Lung (tissue), 12 donors: ENCODE data around the gene GNA15. TPM values are rescaled to one million over a fixed set of nuclear protein-coding genes. Genes with fewer than 3 reads are reported as not detected.

Experiments used
- ATAC-seq: fragments of 200-7000 bp; cut with Tn5 transposase; one replicate; pipeline ENCODE4 v1.9.1; 2020; ENCODE audit warnings: moderate number of reproducible peaks; ENCODE audit not compliant: insufficient read depth, low FRiP score
- DNase-seq, 3 donors: peaks; one replicate each; pipeline ENCODE4 v3.0.0-alpha.2; 2013 to 2017
- H3K27ac ChIP-seq, 2 donors: one replicate each; pipeline ENCODE4 v1.5.1; 2013; ENCODE audit warnings: mild to moderate bottlenecking in 2 of 2, moderate library complexity in 2 of 2, control low read depth in 1 of 2, inconsistent platforms in 1 of 2, low read depth in 1 of 2, low read length in 1 of 2
- H3K27me3 ChIP-seq, 3 donors: one replicate each; pipeline ENCODE4 v1.5.1; 2013; ENCODE audit warnings: low read length in 2 of 3; ENCODE audit not compliant: control insufficient read depth in 3 of 3, insufficient read depth in 3 of 3
- H3K36me3 ChIP-seq, 4 donors: one replicate each; pipeline ENCODE4 v1.5.1; 2013; ENCODE audit warnings: low read length in 4 of 4, mild to moderate bottlenecking in 1 of 4, moderate library complexity in 1 of 4; ENCODE audit not compliant: control insufficient read depth in 4 of 4, insufficient read depth in 4 of 4
- H3K4me1 ChIP-seq, 5 donors: one replicate each; pipeline ENCODE4 v1.5.1; 2013; ENCODE audit warnings: low read length in 5 of 5, mild to moderate bottlenecking in 2 of 5, moderate library complexity in 1 of 5; ENCODE audit not compliant: control insufficient read depth in 5 of 5, insufficient read depth in 5 of 5
- H3K4me3 ChIP-seq: one replicate; pipeline ENCODE4 v1.5.1; 2013; ENCODE audit warnings: mild to moderate bottlenecking, control low read depth, moderate library complexity
- H3K9ac ChIP-seq, 2 donors: one replicate each; pipeline ENCODE4 v1.5.1; 2013; ENCODE audit warnings: low read length in 2 of 2, control low read depth in 1 of 2; ENCODE audit not compliant: insufficient read depth in 1 of 2
- H3K9me3 ChIP-seq, 4 donors: one replicate each; pipeline ENCODE4 v1.5.1; 2013; ENCODE audit warnings: low read length in 3 of 4, mild to moderate bottlenecking in 1 of 4, moderate library complexity in 1 of 4; ENCODE audit not compliant: control insufficient read depth in 4 of 4, insufficient read depth in 3 of 4
- WGBS, 2 donors: extraction: QIAGEN DNeasy Blood & Tissue Kit; methylation state at CpG; one replicate each; pipeline ENCODE4 v1.1.7; 2013; 5-methylcytosine and 5-hydroxymethylcytosine counted together
- polyA plus RNA-seq, 2 donors: library from polyadenylated mRNA; stranded (reverse); fragments of 200-250 nt; gene quantifications; one replicate each; pipeline ENCODE4 v1.2.1, GENCODE V29; 2013
- total RNA-seq, 2 donors: library from RNA; depleted of rRNA in 1 of 2; stranded (reverse); fragments of >200 nt in 1 of 2; gene quantifications; one replicate each; pipeline ENCODE4 v1.2.1, GENCODE V29; 2014 to 2021
- TF ChIP-seq, protein P1 (sequence below): IDR thresholded peaks from 2 replicates; pipeline ENCODE4 v1.5.1; 2012; ENCODE audit warnings: mild to moderate bottlenecking; ENCODE audit errors: control extremely low read depth, extremely low read depth
- donor health status: control.
- donor health status: control.
- donor health status: Bipolar disorder and iron deficiency.
- donor health status: healthy.
- donor health status: DM: yes; HTN: yes; CAD: no.

GNA15 gene
- total and polyA plus RNA-seq, 4 donors = 18.6 to 65.4 (median 28.7) TPM

DNA sequence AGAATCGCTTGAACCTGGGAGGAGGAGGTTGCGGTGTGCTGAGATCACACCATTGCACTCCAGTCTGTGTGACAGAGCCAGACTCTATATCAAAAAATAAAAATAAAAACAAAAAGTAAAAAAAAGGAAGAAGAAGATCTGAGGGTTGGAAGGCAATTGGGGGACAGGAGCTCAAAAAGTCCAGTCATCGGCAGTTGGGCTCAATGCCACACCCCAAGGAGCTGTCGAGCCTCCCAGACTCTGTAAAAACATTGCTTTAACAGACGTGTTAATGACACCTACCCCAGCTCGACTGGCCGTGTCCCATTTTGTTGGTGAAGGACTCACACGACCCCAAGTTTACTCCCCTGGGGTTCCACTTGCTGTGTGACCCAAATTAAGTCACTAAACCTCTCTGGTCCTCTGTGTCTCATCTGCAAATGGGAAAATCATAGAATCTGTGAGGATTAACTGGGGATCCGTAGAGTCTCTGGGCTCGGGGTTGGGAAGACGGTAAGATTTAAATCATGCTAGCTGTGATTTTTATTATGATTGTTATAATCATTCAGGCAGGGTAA lies 7.0 kb downstream of the GNA15 start:
- TF ChIP-seq, protein P1, sequence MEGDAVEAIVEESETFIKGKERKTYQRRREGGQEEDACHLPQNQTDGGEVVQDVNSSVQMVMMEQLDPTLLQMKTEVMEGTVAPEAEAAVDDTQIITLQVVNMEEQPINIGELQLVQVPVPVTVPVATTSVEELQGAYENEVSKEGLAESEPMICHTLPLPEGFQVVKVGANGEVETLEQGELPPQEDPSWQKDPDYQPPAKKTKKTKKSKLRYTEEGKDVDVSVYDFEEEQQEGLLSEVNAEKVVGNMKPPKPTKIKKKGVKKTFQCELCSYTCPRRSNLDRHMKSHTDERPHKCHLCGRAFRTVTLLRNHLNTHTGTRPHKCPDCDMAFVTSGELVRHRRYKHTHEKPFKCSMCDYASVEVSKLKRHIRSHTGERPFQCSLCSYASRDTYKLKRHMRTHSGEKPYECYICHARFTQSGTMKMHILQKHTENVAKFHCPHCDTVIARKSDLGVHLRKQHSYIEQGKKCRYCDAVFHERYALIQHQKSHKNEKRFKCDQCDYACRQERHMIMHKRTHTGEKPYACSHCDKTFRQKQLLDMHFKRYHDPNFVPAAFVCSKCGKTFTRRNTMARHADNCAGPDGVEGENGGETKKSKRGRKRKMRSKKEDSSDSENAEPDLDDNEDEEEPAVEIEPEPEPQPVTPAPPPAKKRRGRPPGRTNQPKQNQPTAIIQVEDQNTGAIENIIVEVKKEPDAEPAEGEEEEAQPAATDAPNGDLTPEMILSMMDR = no peak
- ATAC-seq (no peak), DNase-seq (no peak)
- Histone ChIP-seq H3K27ac (peak overlapping the region in 1 of 2 donors; percentile 97), H3K4me3 (no peak overlapping the region), H3K9me3 (no peaks in the 10 kb centered on the region), H3K9ac (no peak overlapping the region), H3K27me3 (no peaks in the 10 kb centered on the region), H3K4me1 (peaks cover 0 to 12% (median 3%) of the 10 kb centered on the region in 5 donors), H3K36me3 (no peaks in the 10 kb centered on the region)
- 61 to 64% methylated on average over 11 of the region's 11 CpGs for WGBS, 2 donors

DNA sequence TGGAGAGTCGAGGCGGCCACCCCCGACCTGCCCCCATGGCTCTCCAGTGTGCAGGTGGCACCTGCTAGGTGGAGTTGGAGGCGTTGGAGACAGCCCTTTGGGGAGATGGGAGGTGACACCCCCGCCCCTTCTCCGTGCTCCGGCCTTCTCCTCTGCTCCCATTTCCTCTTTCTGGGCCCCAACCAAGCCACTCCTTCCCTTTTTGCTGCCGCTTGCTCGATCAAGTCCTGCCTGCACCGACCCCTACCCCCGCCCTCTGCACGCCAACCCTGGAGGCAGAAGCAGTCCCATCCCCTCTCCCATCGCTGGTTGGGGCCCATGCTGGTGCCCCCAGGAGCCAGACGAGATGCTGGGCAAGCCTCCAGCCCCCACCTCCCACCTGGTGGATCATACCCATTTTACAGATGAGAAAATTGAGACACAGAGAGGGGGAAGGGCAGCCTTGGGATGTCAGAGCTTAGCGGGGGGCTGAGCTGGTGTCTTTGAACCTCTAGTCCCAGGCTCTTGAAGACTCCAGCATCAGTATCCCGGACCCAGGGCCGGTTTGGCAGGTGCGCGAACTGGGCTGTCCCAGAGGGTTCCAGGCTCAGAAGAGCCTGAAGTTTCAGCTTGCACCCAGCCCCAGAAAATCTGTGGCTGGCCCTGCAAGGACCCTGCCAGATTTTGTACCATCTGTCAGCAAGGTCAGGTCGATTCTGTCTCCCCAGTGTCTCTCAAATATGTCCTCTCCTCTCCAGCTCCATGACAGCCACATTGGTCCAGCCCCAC lies 10.3 kb downstream of the GNA15 start:
- WGBS, 2 donors = 43 to 68% methylated on average over 20 of the region's 20 CpGs
- ATAC-seq = no peak
- H3K36me3 ChIP-seq = peaks cover 0 to 11% (median 0%) of the 10 kb centered on the region in 4 donors
- H3K27ac ChIP-seq = no peak overlapping the region
- DNase-seq = no peak
- H3K4me1 ChIP-seq = peaks cover 0 to 10% (median 3%) of the 10 kb centered on the region in 5 donors
- TF ChIP-seq, protein P1 = no peak
- H3K9me3 ChIP-seq = no peaks in the 10 kb centered on the region
- H3K4me3 ChIP-seq = no peak overlapping the region
- H3K9ac ChIP-seq = no peak overlapping the region
- H3K27me3 ChIP-seq = peaks cover 0 to 7% (median 0%) of the 10 kb centered on the region in 3 donors

DNA sequence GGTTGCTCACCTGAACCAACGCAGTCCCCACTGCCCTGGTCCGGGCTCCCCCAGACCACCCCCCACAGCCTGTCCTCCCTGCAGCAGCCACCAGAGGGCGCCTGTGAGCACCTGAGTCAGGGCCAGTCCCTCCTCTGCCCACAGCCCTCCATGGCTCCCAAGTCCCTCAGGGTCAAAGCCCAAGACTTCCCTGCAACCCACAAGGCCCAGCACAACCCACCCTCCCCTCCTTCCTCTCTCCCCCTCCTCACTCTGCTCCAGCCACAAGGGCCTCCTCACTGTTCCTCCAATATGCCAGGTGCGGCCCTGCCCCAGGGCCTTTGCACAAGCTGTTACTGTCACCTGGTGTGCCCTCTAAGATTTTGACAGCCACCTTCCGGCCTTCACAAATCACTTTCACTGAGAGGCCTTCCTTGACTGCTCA lies 10.9 kb downstream of the GNA15 start:
- Histone ChIP-seq H3K9ac (no peak overlapping the region), H3K36me3 (peaks cover 0 to 16% (median 0%) of the 10 kb centered on the region in 4 donors), H3K4me3 (no peak overlapping the region), H3K9me3 (peaks cover 0 to 2% (median 0%) of the 10 kb centered on the region in 4 donors), H3K4me1 (peaks cover 0 to 8% (median 1%) of the 10 kb centered on the region in 5 donors), H3K27ac (no peak overlapping the region), H3K27me3 (peaks cover 0 to 7% (median 0%) of the 10 kb centered on the region in 3 donors)
- DNase-seq (no peak), ATAC-seq (no peak)
- 58 to 62% methylated on average over 5 of the region's 5 CpGs for WGBS, 2 donors
- TF ChIP-seq, protein P1 = peak; percentile 34
